H7 (cell line): ENCODE data around the gene SSC5D. TPM values are rescaled to one million over a fixed set of nuclear protein-coding genes. Genes with fewer than 3 reads are reported as not detected.
A peak's percentile ranks its signal among the peaks of the same experiment; 100 is the strongest.
"Not testable (repeated sequence)": the region's sequence is repeated elsewhere in the genome, so short reads cannot be mapped to it uniquely, and the experiment has no call there.

Experiments used
- DNase-seq: peaks from one replicate; pipeline ENCODE4 v3.0.0; 2012
- H3K27me3 ChIP-seq: 2 replicates; pipeline ENCODE4 v1.6.0; 2011; ENCODE audit warnings: mild to moderate bottlenecking, low read length; ENCODE audit not compliant: control insufficient read depth, insufficient read depth
- H3K36me3 ChIP-seq: replicated peaks from 2 replicates; pipeline ENCODE4 v1.5.1; 2011; ENCODE audit warnings: low read length; ENCODE audit not compliant: control insufficient read depth, insufficient read depth
- H3K4me3 ChIP-seq: 2 replicates; pipeline ENCODE4 v1.5.1; 2011; ENCODE audit warnings: low read depth, mild to moderate bottlenecking, control low read depth, low read length, moderate library complexity; ENCODE audit not compliant: insufficient read depth
- total RNA-seq: library from RNA; depleted of rRNA; stranded (reverse); fragments of >200 nt; shearing (Covaris generic); gene quantifications from 2 replicates; pipeline ENCODE4 v1.2.3, GENCODE V29; 2014

SSC5D gene
- total RNA-seq, 1 experiment from 2014 or later = 0.87 TPM

DNA sequence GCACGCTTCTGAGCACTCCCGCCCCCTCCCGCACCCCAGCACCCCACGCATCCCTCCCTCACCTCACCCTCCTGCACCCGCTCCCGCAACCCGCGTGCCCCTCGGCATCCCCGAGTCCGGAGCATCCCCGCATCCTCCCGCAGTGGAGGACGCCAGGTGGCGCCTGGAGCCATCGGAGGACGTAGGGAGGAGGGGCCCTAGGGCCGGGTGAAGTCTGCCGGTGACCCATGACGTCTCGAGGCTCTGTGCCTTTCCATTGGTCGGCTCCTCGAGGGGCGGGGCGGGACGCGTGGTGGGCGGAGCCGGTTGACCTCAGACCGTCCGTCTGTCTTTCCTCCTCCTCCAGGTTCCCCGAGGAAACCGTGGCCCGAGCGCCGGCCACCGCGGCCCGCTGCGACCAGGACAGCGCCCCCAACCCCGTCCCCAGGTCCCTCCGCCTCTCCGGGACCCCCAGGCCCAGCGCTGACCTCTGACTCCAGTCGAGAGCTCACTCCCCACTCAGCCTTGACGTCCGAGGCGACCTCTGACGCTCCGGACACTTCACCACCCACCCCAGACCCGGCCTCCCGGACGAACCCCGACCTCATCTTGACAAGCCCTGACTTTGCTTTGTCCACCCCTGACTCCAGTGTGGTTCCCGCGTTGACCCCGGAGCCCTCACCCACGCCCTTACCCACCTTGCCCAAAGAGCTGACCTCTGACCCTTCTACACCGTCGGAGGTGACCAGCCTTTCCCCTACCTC is 28.8 kb downstream of the SSC5D start:
- H3K36me3 ChIP-seq = no peaks in the 10 kb centered on the region
- peak overlapping the region; percentile 40 for H3K4me3 ChIP-seq
- H3K27me3 ChIP-seq = no peaks in the 10 kb centered on the region
- DNase-seq = peak; percentile 100

DNA sequence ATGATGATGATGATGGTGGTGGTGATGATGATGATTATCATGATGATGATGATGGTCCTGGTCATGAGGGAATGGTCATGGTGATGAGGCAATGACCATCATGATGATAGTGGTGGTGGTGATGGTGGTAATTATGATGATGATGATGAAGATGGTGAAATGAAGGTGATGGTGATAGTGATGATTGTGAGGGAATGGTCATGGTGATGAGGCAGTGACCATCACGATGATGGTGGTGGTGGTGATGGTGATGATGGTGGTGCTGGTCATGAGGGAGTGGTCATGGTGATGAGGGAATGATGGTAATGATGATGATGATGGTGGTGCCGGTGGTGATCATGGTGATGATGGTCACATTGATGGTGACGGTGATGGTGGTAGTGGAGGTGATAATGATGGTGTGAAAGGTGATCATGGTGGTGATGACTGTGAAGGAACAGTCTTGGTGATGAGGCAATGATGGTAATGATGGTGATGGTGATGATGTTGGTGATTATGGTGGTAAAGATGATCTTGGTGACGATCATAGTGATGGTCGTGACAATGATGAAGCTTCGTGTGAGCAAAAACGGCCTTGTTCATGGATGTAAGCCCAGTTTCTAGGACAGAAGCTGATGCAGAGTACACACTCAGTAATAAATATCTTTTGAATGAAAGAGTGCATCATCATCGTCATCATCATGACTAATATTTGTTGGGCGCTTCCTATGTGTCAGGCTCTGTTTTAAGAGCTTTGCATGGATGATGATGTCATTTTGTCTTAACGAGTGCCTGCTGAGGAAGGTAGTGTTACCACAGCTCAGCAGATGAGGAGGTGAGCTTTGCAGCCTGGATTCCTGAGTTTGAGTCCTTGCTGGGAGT is 31.4 kb downstream of the SSC5D start:
- Histone ChIP-seq H3K4me3 (no peak overlapping the region), H3K36me3 (no peaks in the 10 kb centered on the region), H3K27me3 (no peaks in the 10 kb centered on the region)
- no peak for DNase-seq

DNA sequence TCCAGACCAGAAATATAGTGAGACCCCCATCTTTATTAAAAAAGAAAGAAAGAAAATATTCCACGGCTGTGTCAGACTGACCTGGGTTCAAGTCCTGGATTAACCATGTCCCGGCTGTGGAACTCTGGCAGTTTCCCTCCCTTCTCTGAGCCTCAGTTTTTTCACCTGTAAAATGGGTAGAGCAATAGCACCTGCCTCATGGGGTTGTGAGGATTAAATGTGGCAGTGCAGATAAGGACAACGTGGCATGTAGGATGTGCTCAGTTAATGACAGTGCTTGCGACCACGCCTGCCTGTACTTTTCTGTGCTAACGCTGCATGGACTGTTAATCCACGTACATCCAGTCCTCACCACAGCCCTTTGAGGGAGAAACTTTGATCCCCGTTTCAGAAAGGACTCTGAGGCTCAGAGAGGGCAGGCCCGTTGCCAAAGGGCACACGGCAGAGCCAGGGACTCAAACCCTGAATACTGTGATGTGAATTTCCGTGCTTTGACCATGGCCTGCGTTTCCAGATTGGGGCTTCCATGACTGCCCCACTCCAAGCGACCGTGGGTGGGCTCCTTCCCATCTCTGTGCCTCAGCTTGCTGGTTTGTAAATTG is 32.6 kb downstream of the SSC5D start:
- no peaks in the 10 kb centered on the region for H3K36me3 ChIP-seq
- no peak overlapping the region for H3K4me3 ChIP-seq
- H3K27me3 ChIP-seq = no peaks in the 10 kb centered on the region
- DNase-seq = no peak

DNA sequence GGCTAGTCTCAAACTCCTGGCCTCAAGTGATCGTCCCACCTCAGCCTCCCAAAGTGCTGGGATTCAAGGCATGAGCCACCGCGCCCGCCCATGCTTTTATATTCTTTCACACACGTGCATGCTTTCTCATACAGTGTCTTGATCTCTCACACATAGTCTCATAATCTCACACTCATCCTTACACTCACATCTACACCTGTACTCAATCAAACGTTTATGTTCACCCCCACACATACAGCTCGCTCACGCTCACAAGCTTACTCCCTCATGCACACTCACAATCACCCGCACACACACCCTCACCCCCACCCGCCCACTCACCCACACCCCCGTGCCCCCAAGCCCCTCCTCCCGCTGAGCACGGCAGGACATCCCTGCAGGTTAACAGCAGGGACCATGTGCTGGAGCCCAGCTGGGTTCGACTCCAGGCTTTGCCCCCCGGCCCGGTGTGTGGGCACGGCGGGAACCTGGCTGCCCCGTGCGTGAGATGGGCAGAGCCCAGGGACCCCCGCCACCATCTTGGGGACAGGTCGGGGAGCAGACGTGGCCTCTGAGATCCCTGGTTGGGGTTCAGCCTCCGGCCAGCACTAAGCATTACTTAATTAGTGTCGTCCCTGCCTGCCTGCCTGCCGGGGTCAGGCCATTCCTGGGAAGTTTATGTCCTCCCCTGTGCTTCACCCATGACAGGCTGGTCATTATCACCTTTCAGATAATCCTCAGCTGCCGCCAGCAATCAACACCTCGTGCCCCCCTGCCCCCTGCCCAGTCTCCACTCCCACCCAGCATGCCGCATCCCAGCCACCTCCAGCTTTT is 37.3 kb downstream of the SSC5D start:
- Histone ChIP-seq H3K36me3 (no peaks in the 10 kb centered on the region), H3K4me3 (no peak overlapping the region), H3K27me3 (no peaks in the 10 kb centered on the region)
- DNase-seq = peak; percentile 54

DNA sequence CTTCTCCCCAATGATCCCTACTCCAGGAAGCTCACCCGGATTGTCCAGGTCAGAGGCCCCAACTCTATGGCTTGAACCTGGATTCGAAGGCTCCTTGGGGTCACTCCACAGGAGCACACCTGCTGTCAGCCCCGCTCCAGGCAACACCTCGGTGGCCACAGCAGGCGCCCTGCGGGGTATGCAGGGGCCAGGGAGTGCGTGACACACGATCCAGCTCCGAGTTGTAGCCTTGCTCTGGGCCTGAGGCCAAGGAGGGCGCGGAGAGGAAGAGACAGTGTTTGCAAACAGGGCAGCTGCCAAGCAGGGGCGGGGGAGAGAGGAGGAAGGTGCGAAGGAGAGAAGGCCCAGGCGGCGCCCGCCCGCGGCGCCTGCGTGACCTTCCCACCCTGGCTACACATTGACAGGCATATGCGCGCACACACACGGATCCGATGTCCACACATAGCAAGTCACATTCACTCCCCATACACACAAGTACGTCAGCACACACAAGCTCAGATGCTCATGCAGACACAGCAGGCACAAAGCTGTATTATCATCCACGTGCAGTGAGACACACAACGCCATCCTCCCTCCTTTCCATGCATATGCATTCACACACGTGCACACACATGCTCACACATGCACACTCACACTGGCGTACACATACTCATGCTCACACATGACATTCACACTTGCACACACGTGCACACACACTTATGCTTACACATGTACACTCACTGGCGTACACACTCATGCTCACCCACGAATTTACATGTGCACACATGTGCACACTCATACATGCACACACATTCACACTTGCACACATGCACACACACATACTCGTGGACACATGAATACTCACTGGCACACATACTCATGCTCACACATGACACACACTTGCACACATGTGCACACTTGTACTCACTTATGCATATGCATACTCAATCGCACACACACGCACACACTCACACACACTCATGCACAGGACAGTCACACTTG is 38.3 kb downstream of the SSC5D start:
- peak; percentile 75 for DNase-seq
- H3K36me3 ChIP-seq = no peaks in the 10 kb centered on the region
- H3K4me3 ChIP-seq = no peak overlapping the region
- no peaks in the 10 kb centered on the region for H3K27me3 ChIP-seq

DNA sequence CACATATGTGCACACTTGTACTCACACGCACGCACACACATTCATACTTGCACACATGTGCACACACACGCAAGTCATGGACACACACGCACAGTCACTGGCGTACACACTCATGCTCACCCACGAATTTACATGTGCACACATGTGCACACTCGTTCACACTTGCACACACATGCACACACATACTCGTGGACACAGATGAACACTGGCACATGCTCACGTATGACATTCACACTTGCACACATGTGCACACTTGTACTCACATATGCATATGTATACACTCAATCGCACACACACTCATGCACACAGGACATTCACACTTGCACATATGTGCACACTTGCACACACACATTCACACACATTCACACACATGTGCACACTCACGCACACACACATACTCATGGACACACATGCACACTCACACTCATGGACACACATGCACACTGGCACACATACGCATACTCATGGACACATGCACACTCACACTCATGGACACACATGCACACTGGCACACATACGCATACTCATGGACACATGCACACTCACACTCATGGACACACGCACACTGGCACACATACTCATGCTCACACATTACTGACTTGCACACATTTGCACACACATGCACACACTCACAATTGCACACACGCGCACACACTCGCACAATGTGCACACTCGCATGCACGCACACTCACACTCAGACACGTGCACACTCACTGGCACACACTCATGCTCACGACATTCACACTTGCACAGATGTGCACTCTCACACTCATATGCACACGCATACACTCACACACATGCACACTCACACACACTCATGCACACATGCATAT is 39.2 kb downstream of the SSC5D start:
- Histone ChIP-seq H3K27me3 (no peaks in the 10 kb centered on the region), H3K4me3 (no peak overlapping the region), H3K36me3 (no peaks in the 10 kb centered on the region)
- DNase-seq = no peak

DNA sequence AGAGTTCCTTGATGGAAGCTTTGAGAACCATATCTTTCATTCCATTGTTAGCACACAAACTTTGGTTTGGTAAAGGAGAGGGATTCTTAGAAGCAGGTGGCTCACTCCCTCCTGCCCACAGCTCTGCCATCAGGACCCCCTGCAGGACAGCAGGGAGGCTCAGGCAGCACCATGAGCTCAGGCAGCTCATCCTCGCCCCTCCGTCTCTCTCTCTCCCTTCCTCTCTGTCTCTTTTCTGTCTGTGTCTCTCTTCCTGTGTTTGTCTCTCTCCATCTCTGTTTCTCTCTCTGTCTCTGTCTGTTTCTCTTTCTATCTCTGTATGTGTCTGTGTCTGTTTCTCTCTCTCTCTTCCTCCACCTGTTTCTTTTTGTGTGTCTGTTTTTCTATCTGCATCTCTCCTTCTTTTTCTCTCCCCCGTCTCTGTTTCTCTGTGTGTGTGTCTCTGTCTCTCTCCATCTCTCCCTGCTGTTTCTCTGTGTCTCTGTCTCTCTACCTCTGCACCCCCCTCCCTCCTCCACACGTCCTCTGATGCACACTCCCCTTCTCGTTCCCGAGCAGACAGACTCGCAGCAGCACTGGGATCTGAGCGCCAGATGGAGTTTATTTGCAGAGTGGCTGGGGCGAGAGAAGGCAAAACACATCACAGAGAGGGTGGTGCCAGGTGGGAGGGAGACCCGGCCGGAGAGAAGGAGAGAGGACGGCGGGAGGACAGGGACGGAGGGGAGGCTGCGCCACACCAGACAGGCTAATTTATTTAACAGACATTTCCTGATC is 40.0 kb downstream of the SSC5D start:
- peak; percentile 58 for DNase-seq
- no peaks in the 10 kb centered on the region for H3K36me3 ChIP-seq
- no peak overlapping the region for H3K4me3 ChIP-seq
- H3K27me3 ChIP-seq = no peaks in the 10 kb centered on the region

DNA sequence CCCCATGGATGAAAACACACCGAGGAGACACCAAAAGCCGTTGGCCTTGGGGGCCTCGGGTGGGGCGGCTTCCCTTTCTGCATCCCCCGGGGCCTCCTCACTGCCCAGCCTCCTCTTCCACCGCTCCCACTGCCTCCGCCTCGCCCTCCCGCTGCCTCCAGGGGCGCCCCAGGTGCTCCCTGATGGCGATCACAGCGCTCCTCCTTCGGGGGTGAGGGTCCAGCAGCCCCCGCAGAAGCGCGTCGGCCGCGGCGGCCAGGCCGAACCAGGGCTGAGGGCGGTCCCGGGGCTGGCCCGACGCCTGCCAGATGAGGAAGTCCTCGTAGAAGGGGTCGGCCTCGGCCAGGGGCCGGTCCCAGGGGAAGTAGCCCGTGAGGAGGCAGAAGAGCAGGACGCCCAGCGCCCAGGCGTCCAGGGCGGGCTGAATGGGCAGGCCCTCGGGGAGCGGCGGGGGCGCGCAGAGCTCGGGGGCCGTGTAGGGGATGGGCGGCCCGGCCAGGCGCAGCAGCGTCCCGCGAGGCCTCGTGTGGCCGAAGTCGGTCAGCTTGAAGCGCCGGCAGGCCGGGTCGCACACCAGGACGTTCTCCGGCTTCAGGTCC is 41.5 kb downstream of the SSC5D start:
- Histone ChIP-seq H3K27me3 (no peaks in the 10 kb centered on the region), H3K36me3 (no peaks in the 10 kb centered on the region), H3K4me3 (no peak overlapping the region)
- DNase-seq = peak; percentile 67

DNA sequence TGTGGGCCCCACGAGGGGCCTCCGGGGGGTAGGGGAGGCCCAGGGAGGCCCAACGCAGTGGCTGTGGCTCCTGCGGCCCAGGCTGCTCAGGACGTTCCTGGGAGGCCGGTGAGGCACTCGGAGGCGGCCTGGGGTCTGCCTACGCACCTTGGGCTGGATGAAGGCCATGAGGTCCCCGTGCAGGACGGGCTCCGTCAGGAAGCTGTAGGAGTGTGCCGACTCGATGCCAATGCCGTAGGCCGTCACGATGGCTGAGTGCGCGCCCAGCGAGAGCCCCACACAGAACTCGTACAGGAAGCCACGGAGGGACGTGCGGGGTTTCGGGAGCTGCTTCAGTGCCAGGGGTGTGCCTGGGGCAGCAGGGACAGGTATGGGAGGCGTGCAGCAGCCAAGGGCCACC is 42.8 kb downstream of the SSC5D start:
- H3K36me3 ChIP-seq = no peaks in the 10 kb centered on the region
- DNase-seq = no peak
- no peaks in the 10 kb centered on the region for H3K27me3 ChIP-seq
- H3K4me3 ChIP-seq = no peak overlapping the region

DNA sequence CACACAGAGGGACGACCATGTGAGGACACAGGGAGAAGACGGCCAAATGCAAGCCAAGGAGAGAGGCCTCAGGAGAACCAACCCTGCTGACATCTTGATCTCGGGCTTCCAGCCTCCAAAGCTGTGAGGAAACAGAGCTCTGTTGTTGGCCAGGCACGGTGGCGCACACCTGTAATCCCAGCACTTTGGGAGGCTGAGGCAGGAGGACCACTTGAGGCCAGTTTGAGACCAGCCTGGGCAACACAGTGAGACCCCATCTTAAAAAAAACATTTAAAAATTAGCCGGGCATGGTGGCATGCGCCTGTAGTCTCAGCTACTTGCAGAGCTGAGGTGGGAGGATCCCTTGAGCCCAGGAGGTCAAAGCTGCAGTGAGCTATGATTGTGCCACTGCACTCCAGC is 46.0 kb downstream of the SSC5D start:
- not testable (repeated sequence) for DNase-seq, H3K36me3 ChIP-seq, H3K4me3 ChIP-seq, H3K27me3 ChIP-seq

DNA sequence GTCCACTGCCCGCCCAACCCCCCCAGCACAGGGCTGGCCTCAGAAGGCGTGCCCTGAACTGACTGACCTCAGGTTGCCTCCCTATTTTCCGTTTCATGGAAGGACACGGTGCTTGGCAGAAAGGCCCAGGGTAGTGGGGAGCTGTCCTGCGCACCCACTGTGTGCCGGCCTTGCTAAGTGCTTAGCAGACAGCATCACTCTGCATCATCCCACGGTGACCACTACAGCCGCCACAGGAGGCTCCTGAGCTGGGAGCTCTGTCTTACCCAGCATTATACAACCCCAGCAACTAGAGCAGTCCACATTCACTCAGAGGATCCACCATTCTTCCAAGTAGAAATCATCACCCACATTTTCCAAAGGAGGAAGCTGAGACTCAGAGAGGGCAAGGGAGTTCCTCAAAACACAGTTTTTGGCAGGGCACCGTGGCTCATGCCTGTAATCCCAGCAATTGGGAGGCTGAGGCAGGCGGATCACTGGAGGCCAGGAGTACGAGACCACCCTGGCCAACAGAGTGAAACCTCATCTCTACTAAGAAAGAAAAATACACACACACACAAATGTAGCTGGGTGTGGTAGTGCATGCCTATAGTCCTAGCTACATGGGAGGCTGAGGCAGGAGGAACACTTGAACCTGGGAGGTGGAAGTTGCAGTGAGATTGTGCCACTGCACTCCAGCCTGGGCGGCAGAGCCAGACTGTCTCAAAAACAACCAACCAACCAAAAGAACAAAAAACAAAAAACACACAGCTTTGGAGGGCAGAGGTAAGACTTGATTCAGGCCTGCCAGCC is 47.1 kb downstream of the SSC5D start:
- DNase-seq = no peak
- Histone ChIP-seq H3K36me3 (no peaks in the 10 kb centered on the region), H3K27me3 (no peaks in the 10 kb centered on the region), H3K4me3 (no peak overlapping the region)
